ENCODE data around the gene NSG1. TPM values are rescaled to one million over a fixed set of nuclear protein-coding genes. Genes with fewer than 3 reads are reported as not detected.

Gene NSG1
- total RNA-seq, 1 donor from 2014 or later, result 24.5 TPM

GRCh38 chr4:4395849-4396627 is 9.1 kb downstream of the NSG1 start:
- no peak overlapping the region for H3K27ac Mint-ChIP-seq (ENCODE audit: unreplicated experiment)
- H3K36me3 Mint-ChIP-seq (ENCODE audit: low read depth), result no peaks in the 10 kb centered on the region
- H3K4me3 Mint-ChIP-seq, result peak overlapping the region; percentile 0
- H3K27me3 Mint-ChIP-seq (ENCODE audit: low read depth), result peaks cover 38% of the 10 kb centered on the region
- DNase-seq (ENCODE audit: low read depth, low spot score), result no peak
- peaks cover 6% of the 10 kb centered on the region for H3K4me1 Mint-ChIP-seq
- H3K9me3 Mint-ChIP-seq, result no peaks in the 10 kb centered on the region
- no peak for TF ChIP-seq CTCF (conservative IDR thresholded peaks at IDR 0.05)

- TF ChIP-seq CTCF (conservative IDR thresholded peaks at IDR 0.05), result no peak
- Mint-ChIP-seq H3K27me3 (ENCODE audit: low read depth) (peaks cover 31% of the 10 kb centered on the region), H3K36me3 (ENCODE audit: low read depth) (no peaks in the 10 kb centered on the region), H3K4me3 (no peak overlapping the region), H3K27ac (ENCODE audit: unreplicated experiment) (no peak overlapping the region), H3K4me1 (peaks cover 6% of the 10 kb centered on the region), H3K9me3 (no peaks in the 10 kb centered on the region)
- no peak for DNase-seq (ENCODE audit: low read depth, low spot score)
These were observed 9.9 kb downstream of the NSG1 start for GRCh38 chr4:4396628-4397440.

GRCh38 chr4:4397441-4397819 is 10.5 kb downstream of the NSG1 start:
- Mint-ChIP-seq H3K9me3 (no peaks in the 10 kb centered on the region), H3K27ac (ENCODE audit: unreplicated experiment) (no peak overlapping the region), H3K4me3 (no peak overlapping the region), H3K4me1 (peaks cover 6% of the 10 kb centered on the region), H3K36me3 (ENCODE audit: low read depth) (no peaks in the 10 kb centered on the region), H3K27me3 (ENCODE audit: low read depth) (peaks cover 31% of the 10 kb centered on the region)
- DNase-seq (ENCODE audit: low read depth, low spot score), result no peak
- no peak for TF ChIP-seq CTCF (conservative IDR thresholded peaks at IDR 0.05)

- H3K36me3 Mint-ChIP-seq (ENCODE audit: low read depth), result no peaks in the 10 kb centered on the region
- no peaks in the 10 kb centered on the region for H3K9me3 Mint-ChIP-seq
- peaks cover 6% of the 10 kb centered on the region for H3K4me1 Mint-ChIP-seq
- H3K27ac Mint-ChIP-seq (ENCODE audit: unreplicated experiment), result no peak overlapping the region
- no peak overlapping the region for H3K4me3 Mint-ChIP-seq
- TF ChIP-seq CTCF (conservative IDR thresholded peaks at IDR 0.05), result no peak
- no peak for DNase-seq (ENCODE audit: low read depth, low spot score)
- peaks cover 24% of the 10 kb centered on the region for H3K27me3 Mint-ChIP-seq (ENCODE audit: low read depth)
These were observed 11.5 kb downstream of the NSG1 start for GRCh38 chr4:4398430-4398829.

- Mint-ChIP-seq H3K27me3 (ENCODE audit: low read depth) (peaks cover 6% of the 10 kb centered on the region), H3K27ac (ENCODE audit: unreplicated experiment) (no peak overlapping the region), H3K36me3 (ENCODE audit: low read depth) (no peaks in the 10 kb centered on the region), H3K4me3 (no peak overlapping the region), H3K4me1 (no peaks in the 10 kb centered on the region), H3K9me3 (no peaks in the 10 kb centered on the region)
- no peak for DNase-seq (ENCODE audit: low read depth, low spot score)
- TF ChIP-seq CTCF (conservative IDR thresholded peaks at IDR 0.05), result no peak
These were observed 14.1 kb downstream of the NSG1 start for GRCh38 chr4:4401036-4401435.
